ENCODE results near the gene TAX1BP1. TPM values are rescaled to one million over a fixed set of nuclear protein-coding genes. Genes with fewer than 3 reads are reported as not detected.
A peak's percentile ranks its signal among the peaks of the same experiment; 100 is the strongest.

The TAX1BP1 gene
- total RNA-seq, 1 donor from 2014 or later: 133 TPM

- H3K4me3 ChIP-seq (ENCODE audit: insufficient read depth, low read depth, low read length): no peak overlapping the region
- H3K9me3 Mint-ChIP-seq (ENCODE audit: unreplicated experiment): no peaks in the 10 kb centered on the region
- FAIRE-seq (peak; percentile 34), DNase-seq (ENCODE audit: low read depth) (no peak)
- no peaks in the 10 kb centered on the region for H3K9me3 ChIP-seq (ENCODE audit: insufficient read depth, low read depth, low read length)
- H4K20me1 ChIP-seq (ENCODE audit: insufficient read depth, low read length): no peaks in the 10 kb centered on the region
- no peaks in the 10 kb centered on the region for H3K4me1 Mint-ChIP-seq (ENCODE audit: low read depth, unreplicated experiment)
- H2AFZ ChIP-seq (ENCODE audit: low read depth, low read length): no peak overlapping the region
- H3K27ac ChIP-seq (ENCODE audit: low read depth, low read length): no peak overlapping the region
- H3K36me3 Mint-ChIP-seq (ENCODE audit: low read depth, unreplicated experiment): no peaks in the 10 kb centered on the region
- H3K27me3 ChIP-seq (ENCODE audit: insufficient read depth, low read length): no peaks in the 10 kb centered on the region
- no peaks in the 10 kb centered on the region for H3K36me3 ChIP-seq (ENCODE audit: insufficient read depth, low read length)
- no peak overlapping the region for H3K9ac ChIP-seq (ENCODE audit: low read length)
- peaks cover 10% of the 10 kb centered on the region for H3K4me1 ChIP-seq (ENCODE audit: insufficient read depth, low read length)
- no peak overlapping the region for H3K4me2 ChIP-seq (ENCODE audit: low read length)
- H3K79me2 ChIP-seq (ENCODE audit: insufficient read depth, low read length): no peaks in the 10 kb centered on the region
- H3K27me3 Mint-ChIP-seq (ENCODE audit: low read depth, unreplicated experiment): no peaks in the 10 kb centered on the region
- TF ChIP-seq CTCF (IDR thresholded peaks at IDR 0.05; ENCODE audit: insufficient read depth, low read depth, low read length) (no peak), EZH2 (IDR thresholded peaks at IDR 0.05; ENCODE audit: insufficient read depth, low read length) (no peak)
- no peak overlapping the region for H3K4me3 Mint-ChIP-seq (ENCODE audit: unreplicated experiment)
- no peak overlapping the region for H3K27ac Mint-ChIP-seq (ENCODE audit: unreplicated experiment)
Observed at GRCh38 chr7:27705200-27705594, 34.8 kb upstream of the TAX1BP1 start.

GRCh38 chr7:27708485-27708884 lies 31.5 kb upstream of the TAX1BP1 start:
- H3K4me1 Mint-ChIP-seq (ENCODE audit: low read depth, unreplicated experiment): no peaks in the 10 kb centered on the region
- FAIRE-seq (no peak), DNase-seq (ENCODE audit: low read depth) (no peak)
- TF ChIP-seq EZH2 (IDR thresholded peaks at IDR 0.05; ENCODE audit: insufficient read depth, low read length) (no peak), CTCF (IDR thresholded peaks at IDR 0.05; ENCODE audit: insufficient read depth, low read depth, low read length) (no peak)
- no peak overlapping the region for H3K27ac Mint-ChIP-seq (ENCODE audit: unreplicated experiment)
- Histone ChIP-seq H3K9me3 (ENCODE audit: insufficient read depth, low read depth, low read length) (no peaks in the 10 kb centered on the region), H2AFZ (ENCODE audit: low read depth, low read length) (no peak overlapping the region), H3K4me2 (ENCODE audit: low read length) (no peak overlapping the region), H3K9ac (ENCODE audit: low read length) (no peak overlapping the region), H3K27ac (ENCODE audit: low read depth, low read length) (no peak overlapping the region), H4K20me1 (ENCODE audit: insufficient read depth, low read length) (no peaks in the 10 kb centered on the region), H3K36me3 (ENCODE audit: insufficient read depth, low read length) (no peaks in the 10 kb centered on the region), H3K79me2 (ENCODE audit: insufficient read depth, low read length) (no peaks in the 10 kb centered on the region), H3K4me3 (ENCODE audit: insufficient read depth, low read depth, low read length) (no peak overlapping the region), H3K4me1 (ENCODE audit: insufficient read depth, low read length) (peaks cover 11% of the 10 kb centered on the region), H3K27me3 (ENCODE audit: insufficient read depth, low read length) (no peaks in the 10 kb centered on the region)
- no peaks in the 10 kb centered on the region for H3K36me3 Mint-ChIP-seq (ENCODE audit: low read depth, unreplicated experiment)
- H3K9me3 Mint-ChIP-seq (ENCODE audit: unreplicated experiment): no peaks in the 10 kb centered on the region
- H3K4me3 Mint-ChIP-seq (ENCODE audit: unreplicated experiment): no peak overlapping the region
- H3K27me3 Mint-ChIP-seq (ENCODE audit: low read depth, unreplicated experiment): no peaks in the 10 kb centered on the region

DNA sequence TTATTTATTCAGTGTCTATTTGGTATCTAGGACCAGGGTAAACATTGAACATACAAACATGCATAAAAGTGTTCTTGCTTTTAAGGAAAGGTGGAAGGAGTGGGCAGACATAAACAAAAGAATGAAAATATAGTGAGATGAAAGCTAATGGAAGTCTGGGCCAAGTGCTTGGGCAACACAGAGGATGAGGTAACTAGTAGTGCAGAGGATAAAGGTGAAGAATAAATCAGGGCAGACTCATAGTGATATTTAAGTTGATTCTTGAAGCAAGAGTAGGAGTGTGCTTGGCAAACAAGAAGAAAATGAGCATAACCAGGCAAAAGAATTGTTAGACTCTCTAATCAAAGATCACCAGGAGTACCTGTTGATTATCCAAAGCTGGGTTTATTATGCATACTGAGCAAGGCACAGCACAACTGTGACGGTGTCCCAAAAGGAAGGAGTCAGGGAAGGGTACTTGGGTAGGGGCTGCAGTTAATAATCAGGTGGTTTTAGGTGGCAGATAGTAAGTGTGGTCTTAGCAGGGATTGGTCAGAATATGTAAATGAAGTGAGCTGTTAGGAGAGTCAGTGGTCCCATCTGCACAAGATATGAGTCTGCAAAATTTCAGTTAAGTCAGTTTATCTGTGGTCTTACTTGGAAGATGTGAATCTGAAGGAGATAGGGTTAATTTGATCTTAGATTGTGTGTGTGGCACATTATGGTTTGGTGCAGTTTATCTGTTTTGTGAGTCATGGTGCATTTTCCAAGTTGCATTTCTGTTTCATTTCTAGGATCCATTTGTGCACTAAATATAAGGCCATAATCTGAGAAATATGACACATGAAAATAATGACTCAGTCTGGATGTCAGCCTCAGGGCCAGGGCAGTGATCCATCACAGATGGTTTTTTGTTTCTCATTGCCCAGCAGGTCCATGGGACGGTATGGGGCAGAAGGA lies 30.6 kb upstream of the TAX1BP1 start:
- H3K9me3 Mint-ChIP-seq (ENCODE audit: unreplicated experiment): no peaks in the 10 kb centered on the region
- TF ChIP-seq EZH2 (IDR thresholded peaks at IDR 0.05; ENCODE audit: insufficient read depth, low read length): no peak
- no peak for TF ChIP-seq CTCF (IDR thresholded peaks at IDR 0.05; ENCODE audit: insufficient read depth, low read depth, low read length)
- Histone ChIP-seq H3K4me1 (ENCODE audit: insufficient read depth, low read length) (peaks cover 11% of the 10 kb centered on the region), H3K9me3 (ENCODE audit: insufficient read depth, low read depth, low read length) (no peaks in the 10 kb centered on the region), H3K9ac (ENCODE audit: low read length) (no peak overlapping the region), H3K79me2 (ENCODE audit: insufficient read depth, low read length) (no peaks in the 10 kb centered on the region), H3K27ac (ENCODE audit: low read depth, low read length) (no peak overlapping the region), H3K4me3 (ENCODE audit: insufficient read depth, low read depth, low read length) (no peak overlapping the region), H3K4me2 (ENCODE audit: low read length) (peak overlapping the region; percentile 59), H2AFZ (ENCODE audit: low read depth, low read length) (no peak overlapping the region), H3K36me3 (ENCODE audit: insufficient read depth, low read length) (no peaks in the 10 kb centered on the region), H4K20me1 (ENCODE audit: insufficient read depth, low read length) (no peaks in the 10 kb centered on the region), H3K27me3 (ENCODE audit: insufficient read depth, low read length) (no peaks in the 10 kb centered on the region)
- DNase-seq (ENCODE audit: low read depth) (peak; percentile 65), FAIRE-seq (peak; percentile 29)
- no peaks in the 10 kb centered on the region for H3K4me1 Mint-ChIP-seq (ENCODE audit: low read depth, unreplicated experiment)
- no peaks in the 10 kb centered on the region for H3K36me3 Mint-ChIP-seq (ENCODE audit: low read depth, unreplicated experiment)
- H3K27ac Mint-ChIP-seq (ENCODE audit: unreplicated experiment): no peak overlapping the region
- H3K27me3 Mint-ChIP-seq (ENCODE audit: low read depth, unreplicated experiment): no peaks in the 10 kb centered on the region
- no peak overlapping the region for H3K4me3 Mint-ChIP-seq (ENCODE audit: unreplicated experiment)
